HAP-1 (cell line): Measurements from ENCODE around the gene PANX2.
A peak's percentile ranks its signal among the peaks of the same experiment; 100 is the strongest.
"Not testable (repeated sequence)": the region's sequence is repeated elsewhere in the genome, so short reads cannot be mapped to it uniquely, and the experiment has no call there.

Source experiments
- DNase-seq, 2 experiments: peaks; one replicate each; pipeline ENCODE4 v3.0.0-alpha.2; 2016 to 2020; ENCODE audit warnings: low spot score in 2 of 2
- H3K27me3 ChIP-seq: fragments of 250-450 bp; sonication (Bioruptor Pico); 2 replicates; pipeline ENCODE4 v1.5.1; 2020; ENCODE audit warnings: low read depth, mild to moderate bottlenecking, moderate library complexity
- H3K36me3 ChIP-seq: fragments of 250-450 bp; sonication (Bioruptor Pico); replicated peaks from 2 replicates; pipeline ENCODE4 v1.5.1; 2020; ENCODE audit warnings: mild to moderate bottlenecking
- H3K4me1 ChIP-seq: fragments of 250-450 bp; sonication (Bioruptor Pico); 2 replicates; pipeline ENCODE4 v1.5.1; 2020; ENCODE audit warnings: mild to moderate bottlenecking
- H3K4me3 ChIP-seq: fragments of 250-450 bp; sonication (Bioruptor Pico); 2 replicates; pipeline ENCODE4 v1.5.1; 2020; ENCODE audit warnings: mild to moderate bottlenecking, moderate library complexity
- H3K9me3 ChIP-seq: fragments of 250-450 bp; sonication (Bioruptor Pico); 2 replicates; pipeline ENCODE4 v1.5.1; 2020; ENCODE audit warnings: mild to moderate bottlenecking, moderate library complexity
- in situ Hi-C: fragments of 300-500 bp; cut with MboI; formaldehyde crosslinking; loops from 3 replicates; pipeline ENCODE4 v1.14.3; 2020; ENCODE audit warnings: low sequenced_read_pairs, inconsistent platforms, mixed read lengths

The PANX2 gene

DNA sequence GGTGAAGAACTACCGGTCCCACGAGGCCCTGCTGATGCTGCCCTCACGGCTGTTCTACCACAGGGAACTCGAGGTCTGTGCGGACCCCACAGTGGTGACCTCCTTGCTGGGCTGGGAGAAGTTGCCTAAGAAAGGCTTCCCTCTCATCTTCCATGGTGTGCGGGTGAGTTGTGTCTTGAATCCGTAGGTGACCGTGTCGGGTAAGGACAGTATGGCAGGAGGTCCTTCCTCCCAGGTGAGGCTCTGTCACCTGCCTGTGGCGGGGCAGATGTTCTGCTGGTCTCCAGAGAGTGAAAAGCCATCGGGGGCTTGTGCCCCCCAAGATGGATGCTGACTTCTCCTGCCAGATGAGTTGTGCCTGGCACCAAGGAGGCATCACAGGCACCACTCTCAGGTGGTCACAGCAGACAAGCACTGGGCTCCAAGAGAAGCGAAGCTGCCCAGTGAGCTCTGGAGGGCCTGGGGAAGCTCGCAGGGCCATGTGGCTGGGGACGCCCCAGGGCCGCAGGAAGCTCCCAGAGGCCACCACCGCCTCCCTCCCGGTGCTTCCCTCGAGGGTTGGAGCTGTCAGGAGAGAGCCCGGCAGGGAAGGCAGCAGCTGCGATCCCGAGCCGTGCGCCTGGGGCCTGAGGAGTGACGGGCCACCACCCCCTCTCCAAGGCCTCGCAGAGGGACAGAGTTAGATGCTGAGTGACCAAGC, 17.3 kb upstream of the PANX2 start:
- DNase-seq = no peak
- no peaks in the 10 kb centered on the region for H3K4me1 ChIP-seq
- no peaks in the 10 kb centered on the region for H3K36me3 ChIP-seq
- H3K4me3 ChIP-seq = no peak overlapping the region
- in situ Hi-C loops = no loop called here
- no peaks in the 10 kb centered on the region; the same call in 1 of the 2 replicates for H3K27me3 ChIP-seq
- no peaks in the 10 kb centered on the region for H3K9me3 ChIP-seq

- H3K36me3 ChIP-seq = no peaks in the 10 kb centered on the region
- no peaks in the 10 kb centered on the region for H3K9me3 ChIP-seq
- H3K4me1 ChIP-seq = no peaks in the 10 kb centered on the region
- DNase-seq = no peak
- no peak overlapping the region for H3K4me3 ChIP-seq
- no peaks in the 10 kb centered on the region; the same call in 1 of the 2 replicates for H3K27me3 ChIP-seq
- in situ Hi-C loops = no loop called here
Observed at GRCh38 chr22:50153756-50154140, 16.8 kb upstream of the PANX2 start.

DNA sequence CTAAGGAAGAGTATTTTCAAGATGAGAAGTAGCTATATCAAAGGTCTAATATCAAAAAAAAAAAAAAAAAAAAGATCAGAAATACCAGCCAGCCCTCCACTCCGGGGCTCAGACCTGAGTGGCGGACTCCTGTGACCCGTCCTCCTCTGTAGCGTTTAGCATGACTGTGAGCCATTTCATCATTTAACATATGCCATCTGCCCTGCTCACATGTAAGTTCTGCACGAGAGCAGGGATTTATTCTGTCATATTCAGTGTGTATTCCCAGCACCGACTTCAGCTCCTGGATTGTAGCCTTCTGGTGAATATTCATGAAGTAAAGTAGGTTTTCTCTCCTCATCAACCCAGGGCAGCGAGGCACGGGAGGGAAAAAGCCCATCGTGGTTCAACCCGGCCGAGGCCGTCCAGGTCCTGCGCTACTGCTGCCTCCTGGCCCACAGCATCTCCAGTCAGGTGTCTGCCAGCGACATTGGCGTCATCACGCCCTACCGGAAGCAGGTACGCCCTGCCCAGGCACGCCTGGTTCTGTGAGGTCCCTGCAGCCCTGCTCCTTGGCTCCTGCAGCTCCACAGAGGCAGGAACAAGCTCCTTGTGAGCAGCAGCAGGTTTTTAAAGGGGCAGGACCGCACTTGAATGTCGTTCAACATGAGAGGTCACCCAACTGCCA, 12.7 kb upstream of the PANX2 start:
- H3K9me3 ChIP-seq = no peaks in the 10 kb centered on the region
- no peak for DNase-seq
- no peaks in the 10 kb centered on the region; the same call in 1 of the 2 replicates for H3K27me3 ChIP-seq
- in situ Hi-C loops = no loop called here
- no peaks in the 10 kb centered on the region for H3K36me3 ChIP-seq
- H3K4me3 ChIP-seq = no peak overlapping the region
- H3K4me1 ChIP-seq = no peaks in the 10 kb centered on the region

- Histone ChIP-seq H3K9me3 (no peaks in the 10 kb centered on the region), H3K27me3 (no peaks in the 10 kb centered on the region; the same call in 1 of the 2 replicates), H3K4me1 (no peaks in the 10 kb centered on the region), H3K36me3 (no peaks in the 10 kb centered on the region), H3K4me3 (no peak overlapping the region)
- DNase-seq = no peak
- in situ Hi-C loops = no loop called here
Observed at GRCh38 chr22:50160947-50161346, 9.6 kb upstream of the PANX2 start.

DNA sequence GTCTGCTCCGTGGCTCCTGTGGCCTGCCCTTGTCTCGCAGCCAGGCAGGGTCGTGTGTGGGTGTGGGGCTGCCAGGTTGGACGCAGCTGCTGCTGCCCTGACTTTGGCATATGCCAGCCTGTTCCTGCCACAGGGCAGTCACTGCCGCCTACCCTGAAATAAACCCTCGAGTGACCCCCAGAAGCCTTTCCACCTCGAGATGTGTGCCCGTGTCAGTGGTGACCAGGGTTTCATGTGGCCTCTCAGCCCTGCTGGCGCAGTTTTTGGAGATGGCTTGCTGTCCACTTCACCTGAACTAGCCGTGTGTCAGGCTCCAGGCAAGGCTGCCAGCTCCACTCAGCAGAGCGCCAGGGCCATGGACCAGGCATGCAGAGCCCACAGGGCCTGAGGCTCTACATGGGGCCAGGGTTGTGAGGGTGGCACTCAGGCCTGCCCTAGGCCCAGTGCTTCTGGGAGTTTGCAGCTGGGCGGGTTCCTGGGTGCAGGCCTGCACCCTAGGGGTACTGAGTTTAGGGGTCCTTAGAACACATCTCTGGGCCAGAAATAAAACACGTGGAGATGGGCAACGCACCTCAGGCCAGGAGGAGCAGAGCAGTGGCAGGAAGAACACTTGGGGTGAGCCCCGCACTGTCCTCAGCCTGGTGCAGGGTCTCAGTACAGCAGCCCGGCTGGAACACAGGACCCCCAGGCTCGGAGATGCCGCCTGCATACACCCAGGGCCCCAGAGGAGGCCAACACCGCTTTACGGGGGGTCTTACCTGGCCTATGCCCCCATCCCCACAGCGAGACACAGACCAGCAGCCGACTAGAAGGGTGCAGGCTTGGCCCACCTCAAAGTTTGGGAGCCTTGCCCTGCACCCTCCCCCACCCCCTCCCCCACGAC, 8.8 kb upstream of the PANX2 start:
- H3K36me3 ChIP-seq = no peaks in the 10 kb centered on the region
- no peaks in the 10 kb centered on the region; the same call in 1 of the 2 replicates for H3K9me3 ChIP-seq
- no peaks in the 10 kb centered on the region for H3K4me1 ChIP-seq
- DNase-seq = peak in 1 of 2 experiments; percentile 5
- H3K27me3 ChIP-seq = no peaks in the 10 kb centered on the region; the same call in 1 of the 2 replicates
- H3K4me3 ChIP-seq = no peak overlapping the region
- in situ Hi-C loops = no loop called here

DNA sequence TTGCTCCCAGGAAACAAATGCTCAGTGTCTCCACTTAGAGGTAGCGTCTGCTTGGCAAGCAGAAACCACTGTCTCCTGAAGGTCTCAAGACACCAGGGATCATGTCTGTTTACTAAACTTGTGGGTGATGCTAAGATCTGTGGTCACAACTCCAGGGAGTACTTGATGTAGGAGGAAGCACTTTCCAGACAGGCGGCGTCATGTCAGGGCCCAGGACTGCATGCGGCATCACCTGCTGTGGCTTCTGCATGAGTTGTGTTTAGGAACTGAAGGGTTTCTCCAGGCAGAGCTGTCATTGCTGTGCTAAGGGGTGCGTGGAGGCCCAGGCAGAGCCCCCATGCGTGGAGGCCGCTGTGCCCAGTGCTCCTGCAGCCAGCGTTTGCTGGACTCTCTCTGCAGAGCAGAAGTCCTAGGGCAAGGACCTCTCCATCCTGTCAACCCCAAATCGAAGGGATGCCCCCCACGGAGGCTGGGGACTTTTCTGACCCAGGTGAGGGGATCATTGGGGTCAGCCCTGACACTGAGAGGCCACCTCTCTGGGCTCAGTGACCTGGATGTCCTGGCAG, 8.1 kb upstream of the PANX2 start:
- DNase-seq = peak in 1 of 2 experiments; percentile 5
- Histone ChIP-seq H3K4me1 (no peaks in the 10 kb centered on the region), H3K36me3 (no peaks in the 10 kb centered on the region), H3K27me3 (no peaks in the 10 kb centered on the region; the same call in 1 of the 2 replicates), H3K9me3 (no peaks in the 10 kb centered on the region; the same call in 1 of the 2 replicates), H3K4me3 (no peak overlapping the region)
- in situ Hi-C loops = no loop called here

DNA sequence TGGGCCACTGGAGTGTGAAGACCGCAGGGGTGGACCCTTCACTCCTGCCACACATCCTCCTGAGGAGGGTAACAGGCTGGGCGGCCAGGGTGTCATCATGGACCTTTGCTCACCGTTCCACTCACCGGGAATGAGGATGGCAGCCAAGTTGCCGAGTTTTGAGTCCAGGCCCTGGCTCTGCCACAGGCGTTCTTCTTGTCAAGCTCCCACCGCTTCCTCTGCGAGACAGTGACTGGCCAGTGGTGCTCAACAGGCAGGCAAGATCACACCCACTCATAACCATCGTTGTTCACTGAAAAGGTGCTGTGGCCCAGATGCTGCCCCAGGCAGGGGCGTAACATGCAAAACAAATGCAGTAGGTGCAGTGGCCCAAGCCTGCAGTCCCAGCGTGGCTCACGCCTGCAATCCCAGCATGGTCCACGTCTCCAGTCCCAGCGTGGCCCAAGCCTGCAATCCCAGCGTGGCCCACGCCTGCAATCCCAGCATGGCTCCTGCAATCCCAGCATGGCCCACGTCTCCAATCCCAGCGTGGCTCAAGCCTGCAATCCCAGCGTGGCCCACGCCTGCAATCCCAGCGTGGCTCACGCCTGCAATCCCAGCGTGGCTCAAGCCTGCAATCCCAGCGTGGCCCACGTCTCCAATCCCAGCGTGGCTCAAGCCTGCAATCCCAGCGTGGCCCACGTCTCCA, 5.0 kb upstream of the PANX2 start:
- in situ Hi-C loops = no loop called here
- no peaks in the 10 kb centered on the region for H3K36me3 ChIP-seq
- no peaks in the 10 kb centered on the region; the same call in 1 of the 2 replicates for H3K9me3 ChIP-seq
- H3K4me1 ChIP-seq = no peaks in the 10 kb centered on the region
- DNase-seq = no peak
- no peak overlapping the region for H3K4me3 ChIP-seq
- no peaks in the 10 kb centered on the region for H3K27me3 ChIP-seq

DNA sequence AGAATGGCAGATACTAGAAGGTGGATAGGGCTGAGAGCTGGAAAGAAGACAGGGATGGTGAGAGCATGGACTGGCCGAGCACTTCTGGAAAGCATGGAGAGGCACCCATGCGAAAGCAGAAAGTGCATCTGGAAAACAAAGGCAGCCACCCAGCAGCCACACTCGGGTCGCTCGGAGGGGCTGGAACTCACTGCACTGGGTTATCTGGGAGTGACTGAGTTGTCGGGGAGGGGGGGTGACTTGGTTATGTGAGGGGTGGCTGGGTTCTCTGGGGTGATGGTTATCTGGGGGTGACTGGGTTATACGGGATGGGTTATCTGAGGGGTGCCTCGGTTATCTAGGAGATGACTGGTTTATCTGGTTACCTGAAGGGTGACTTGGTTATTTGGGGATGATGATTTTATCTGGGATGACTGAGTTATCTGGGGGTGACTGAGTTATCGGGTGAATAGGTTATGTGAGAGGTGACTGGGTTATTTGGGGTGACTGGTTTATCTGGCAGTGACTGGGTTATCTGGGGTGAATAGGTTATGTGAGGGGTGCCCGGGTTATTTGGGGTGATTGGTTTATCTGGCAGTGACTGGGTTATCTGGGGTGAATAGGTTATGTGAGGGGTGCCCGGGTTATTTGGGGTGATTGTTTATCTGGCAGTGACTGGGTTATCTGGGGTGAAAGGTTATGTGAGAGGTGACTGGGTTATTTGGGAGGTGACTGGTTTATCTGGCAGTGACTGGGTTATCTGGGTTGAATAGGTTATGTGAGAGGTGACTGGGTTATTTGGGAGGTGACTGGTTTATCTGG, 2.6 kb upstream of the PANX2 start:
- Histone ChIP-seq H3K27me3 (no peaks in the 10 kb centered on the region), H3K36me3 (no peaks in the 10 kb centered on the region), H3K4me1 (no peaks in the 10 kb centered on the region), H3K4me3 (no peak overlapping the region), H3K9me3 (no peaks in the 10 kb centered on the region; the same call in 1 of the 2 replicates)
- no peak for DNase-seq
- in situ Hi-C loops = no loop called here

DNA sequence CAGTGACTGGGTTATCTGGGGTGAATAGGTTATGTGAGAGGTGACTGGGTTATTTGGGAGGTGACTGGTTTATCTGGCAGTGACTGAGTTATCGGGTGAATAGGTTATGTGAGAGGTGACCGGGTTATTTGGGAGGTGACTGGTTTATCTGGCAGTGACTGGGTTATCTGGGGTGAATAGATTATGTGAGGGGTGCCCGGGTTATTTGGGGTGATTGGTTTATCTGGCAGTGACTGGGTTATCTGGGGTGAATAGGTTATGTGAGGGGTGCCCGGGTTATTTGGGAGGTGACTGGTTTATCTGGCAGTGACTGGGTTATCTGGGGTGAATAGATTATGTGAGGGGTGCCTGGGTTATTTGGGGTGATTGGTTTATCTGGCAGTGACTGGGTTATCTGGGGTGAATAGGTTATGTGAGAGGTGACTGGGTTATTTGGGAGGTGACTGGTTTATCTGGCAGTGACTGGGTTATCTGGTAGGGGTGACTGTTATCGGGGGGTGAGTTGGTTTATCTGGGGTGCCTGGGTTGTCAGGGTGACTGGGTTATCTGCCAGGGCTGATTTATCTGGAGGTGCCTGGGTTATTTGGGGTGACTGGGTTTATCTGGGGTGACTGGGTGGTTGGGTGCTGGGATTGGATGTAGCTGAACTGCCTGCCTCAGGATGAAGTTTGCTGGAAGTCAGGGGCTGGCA, 1.9 kb upstream of the PANX2 start:
- H3K4me3 ChIP-seq, in situ Hi-C loops, H3K4me1 ChIP-seq, H3K36me3 ChIP-seq, DNase-seq, H3K9me3 ChIP-seq, H3K27me3 ChIP-seq: not testable (repeated sequence)

- no peaks in the 10 kb centered on the region for H3K36me3 ChIP-seq
- in situ Hi-C loops = no loop called here
- H3K4me1 ChIP-seq = no peaks in the 10 kb centered on the region
- H3K4me3 ChIP-seq = peak overlapping the region; percentile 23; the same call in 1 of the 2 replicates
- H3K9me3 ChIP-seq = no peaks in the 10 kb centered on the region; the same call in 1 of the 2 replicates
- no peaks in the 10 kb centered on the region for H3K27me3 ChIP-seq
- DNase-seq = no peak
Observed at GRCh38 chr22:50169181-50169759, 1.3 kb upstream of the PANX2 start.

DNA sequence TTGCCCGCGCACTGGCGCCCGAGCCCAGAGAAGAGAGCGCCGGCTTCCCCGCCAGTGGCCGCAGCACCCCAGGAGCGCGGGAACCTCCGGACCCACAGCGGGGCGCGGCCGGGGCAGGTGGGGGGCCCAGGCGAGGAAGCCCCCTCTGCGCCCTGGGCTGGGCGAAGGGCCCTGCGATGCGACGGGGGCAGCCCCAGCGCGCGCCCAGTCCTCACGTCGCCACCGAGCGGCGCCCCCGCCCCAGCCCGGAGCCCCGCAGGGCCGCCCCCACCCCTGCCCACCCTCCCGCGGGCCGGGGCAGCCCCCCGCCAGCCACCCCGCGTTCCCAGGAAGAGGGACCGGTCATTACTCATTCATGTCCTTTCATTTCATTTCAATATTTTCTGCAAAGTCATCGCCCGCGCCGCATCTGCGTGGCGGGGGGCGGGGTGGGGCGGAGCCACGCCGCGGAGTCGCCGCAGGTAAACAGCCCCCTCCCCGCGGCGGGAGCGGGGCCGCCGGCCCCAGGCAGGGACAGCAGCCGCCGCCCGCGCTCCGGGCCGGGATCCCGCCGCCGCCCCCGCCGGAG, 673 bp upstream of the PANX2 start:
- DNase-seq = peak; percentile 28 to 63

More for the DNA sequence above, 673 bp upstream of the PANX2 start:
- Histone ChIP-seq H3K36me3 (no peaks in the 10 kb centered on the region), H3K4me3 (peak overlapping the region; percentile 23), H3K9me3 (no peaks in the 10 kb centered on the region; the same call in 1 of the 2 replicates), H3K4me1 (no peaks in the 10 kb centered on the region), H3K27me3 (no peaks in the 10 kb centered on the region)
- in situ Hi-C loops = no loop called here
